AG04450 (cell line): ENCODE results near the gene CAPN12. TPM values are rescaled to one million over a fixed set of nuclear protein-coding genes. Genes with fewer than 3 reads are reported as not detected.
"Not testable (repeated sequence)": the region's sequence is repeated elsewhere in the genome, so short reads cannot be mapped to it uniquely, and the experiment has no call there.

Experiments
- CTCF ChIA-PET: fragments of 300-600, 350-600 bp; formaldehyde crosslinking; extraction: SDS; loops from one replicate; lab custom pipeline; 2022; ENCODE audit warnings: antibody characterized with exemption, inconsistent platforms; lab: Charles Lee
- POLR2A ChIA-PET: fragments of 350-600 bp; formaldehyde crosslinking; extraction: SDS; loops from one replicate; lab custom pipeline; 2021; ENCODE audit warnings: antibody characterized with exemption, inconsistent platforms; lab: Yijun Ruan, JAX
- DNase-seq: peaks from one replicate; pipeline ENCODE4 v3.0.0-alpha.2; 2011; ENCODE audit warnings: low read depth, low spot score
- H3K27ac ChIP-seq: one replicate; pipeline ENCODE4 v1.5.1; 2012; ENCODE audit warnings: low read depth, low read length, control low read depth
- H3K27me3 ChIP-seq: one replicate; pipeline ENCODE4 v1.6.0; 2012; ENCODE audit warnings: low read length; ENCODE audit not compliant: control insufficient read depth, insufficient read depth
- H3K4me3 ChIP-seq: 2 replicates; pipeline ENCODE4 v1.5.1; 2011; ENCODE audit warnings: mild to moderate bottlenecking, low read depth, low read length, control low read depth
- H3K9me3 ChIP-seq: 2 replicates; pipeline ENCODE4 v1.5.1; 2012; ENCODE audit warnings: low read length; ENCODE audit not compliant: control insufficient read depth, insufficient read depth
- CTCF ChIP-seq: IDR thresholded peaks from 2 replicates; pipeline ENCODE4 v1.5.1; 2011; ENCODE audit warnings: low read depth, low read length, control low read depth, inconsistent platforms
- polyA plus RNA-seq: library from polyadenylated mRNA; depleted of rRNA; stranded (reverse); fragments of >200 nt; gene quantifications from 2 replicates; pipeline ENCODE4 v1.2.3, GENCODE V29; 2011

Gene CAPN12
- polyA plus RNA-seq, 1 experiment, result 0.69 TPM

GRCh38 chr19:38765214-38765613 lies 20.9 kb upstream of the CAPN12 start:
- no peak overlapping the region for H3K4me3 ChIP-seq
- DNase-seq, result no peak
- no peak for TF ChIP-seq CTCF
- no peak overlapping the region for H3K27ac ChIP-seq
- H3K9me3 ChIP-seq, result peaks cover 3% of the 10 kb centered on the region; the same call in 1 of the 2 replicates
- ChIA-PET POLR2A (interaction anchor here (0.6 kb wide), 1 partner anchor 1943 kb away, joined by 5 read pairs; no protein-coding TSS in a partner anchor), CTCF (no interaction called here)
- no peaks in the 10 kb centered on the region for H3K27me3 ChIP-seq

GRCh38 chr19:38763795-38764220 lies 19.5 kb upstream of the CAPN12 start:
- Histone ChIP-seq H3K27me3 (no peaks in the 10 kb centered on the region), H3K4me3 (no peak overlapping the region), H3K9me3 (no peaks in the 10 kb centered on the region), H3K27ac (no peak overlapping the region)
- no peak for TF ChIP-seq CTCF
- no peak for DNase-seq
- ChIA-PET CTCF (no interaction called here), POLR2A (no interaction called here)

GRCh38 chr19:38761884-38762389 lies 17.7 kb upstream of the CAPN12 start:
- H3K9me3 ChIP-seq, DNase-seq, H3K27ac ChIP-seq, H3K27me3 ChIP-seq, H3K4me3 ChIP-seq: not testable (repeated sequence)
- POLR2A ChIA-PET, result interaction anchor here (0.7 to 1.1 kb wide), 2 partner anchors 69 to 214 kb away, joined by 3 to 6 read pairs; partner anchors contain the start of gene ECH1
- CTCF ChIA-PET, result interaction anchor here (0.7 to 1.6 kb wide), 3 partner anchors 8 to 32 kb away, joined by 4 to 10 read pairs (median 4); no protein-coding TSS in a partner anchor

GRCh38 chr19:38760805-38761517 lies 16.7 kb upstream of the CAPN12 start:
- ChIA-PET CTCF (interaction anchor here (0.7 to 1.6 kb wide), 3 partner anchors 9 to 31 kb away, joined by 4 to 10 read pairs (median 4); no protein-coding TSS in a partner anchor), POLR2A (interaction anchor here (0.7 to 1.1 kb wide), 2 partner anchors 70 to 215 kb away, joined by 3 to 6 read pairs; partner anchors contain the start of gene ECH1)
- H3K9me3 ChIP-seq, H3K27ac ChIP-seq, H3K27me3 ChIP-seq, H3K4me3 ChIP-seq, DNase-seq: not testable (repeated sequence)

- ChIA-PET CTCF (no interaction called here), POLR2A (no interaction called here)
- TF ChIP-seq CTCF, result no peak
- Histone ChIP-seq H3K27me3 (no peaks in the 10 kb centered on the region), H3K9me3 (no peaks in the 10 kb centered on the region), H3K4me3 (no peak overlapping the region), H3K27ac (no peak overlapping the region)
- DNase-seq, result no peak
Observed at GRCh38 chr19:38759590-38760003, 15.3 kb upstream of the CAPN12 start.

- H3K4me3 ChIP-seq, CTCF ChIA-PET, POLR2A ChIA-PET: not testable (repeated sequence)
Observed at GRCh38 chr19:38754196-38754595, 9.9 kb upstream of the CAPN12 start.

GRCh38 chr19:38753783-38754182 lies 9.5 kb upstream of the CAPN12 start:
- H3K4me3 ChIP-seq, H3K9me3 ChIP-seq, H3K27ac ChIP-seq, H3K27me3 ChIP-seq, CTCF ChIA-PET, POLR2A ChIA-PET, DNase-seq: not testable (repeated sequence)

More at GRCh38 chr19:38754196-38754595, 9.9 kb upstream of the CAPN12 start:
- DNase-seq, H3K27me3 ChIP-seq, H3K27ac ChIP-seq, H3K9me3 ChIP-seq: not testable (repeated sequence)
